Stomach (tissue), 4 donors: ENCODE data around the gene BRF1.

Source experiments
- CTCF ChIP-seq, 7 experiments: fragments of 450-650 bp in 4 of 7; fragments of 200-600 bp in 3 of 7; sonication (generic) in 3 of 7; IDR thresholded peaks; one replicate each; pipeline ENCODE4 v1.5.1; 2016 to 2019; ENCODE audit warnings: antibody characterized with exemption in 7 of 7, control low read depth in 2 of 7, mild to moderate bottlenecking in 1 of 7
- POLR2AphosphoS5 ChIP-seq, 3 donors: sonication (generic); formaldehyde crosslinking; IDR thresholded peaks; one replicate each; pipeline ENCODE4 v1.6.1; 2016; ENCODE audit warnings: antibody characterized with exemption in 3 of 3

- TF ChIP-seq CTCF (IDR thresholded peaks at IDR 0.05) (no peak), POLR2AphosphoS5 (IDR thresholded peaks at IDR 0.05) (no peak)
Measured at GRCh38 chr14:105325716-105326567, 25.1 kb upstream of the BRF1 start.
